Loucy (cell line): ENCODE results near the gene PCDHGB1.

Source experiments
- CTCF ChIP-seq: fragments of 200-600 bp; sonication (generic); conservative IDR thresholded peaks from 2 replicates; pipeline ENCODE4 v1.5.1; 2014; ENCODE audit warnings: mild to moderate bottlenecking, antibody characterized with exemption, low read length
- EZH2phosphoT487 ChIP-seq: fragments of 200-600 bp; IDR thresholded peaks from 2 replicates; pipeline ENCODE4 v1.6.1; 2018; ENCODE audit warnings: antibody characterized with exemption, mild to moderate bottlenecking, moderate library complexity, borderline replicate concordance

GRCh38 chr5:141356950-141357349 lies 7.1 kb downstream of the PCDHGB1 start:
- no peak for TF ChIP-seq CTCF
- no peak for TF ChIP-seq EZH2phosphoT487
